NCI-H526 (cell line): ENCODE results near the gene FGF14.
"Not testable (repeated sequence)": the region's sequence is repeated elsewhere in the genome, so short reads cannot be mapped to it uniquely, and the experiment has no call there.

Experiments
- DNase-seq, 2 experiments: peaks; one replicate each; lab custom pipeline; 2025; lab: John Stamatoyannopoulos, UW

The FGF14 gene

GRCh38 chr13:101866889-101867581 lies 534.8 kb downstream of the FGF14 start:
- DNase-seq: no peak

- peak in 1 of 2 experiments; percentile 13 for DNase-seq
Measured at GRCh38 chr13:101858860-101859259, 543.0 kb downstream of the FGF14 start.

- no peak for DNase-seq
Measured at GRCh38 chr13:101846701-101847100, 555.1 kb downstream of the FGF14 start.

GRCh38 chr13:101846249-101846648 lies 555.6 kb downstream of the FGF14 start:
- DNase-seq: no peak

- peak in 1 of 2 experiments; percentile 3 for DNase-seq
Measured at GRCh38 chr13:101845245-101846020, 556.4 kb downstream of the FGF14 start.

- no peak for DNase-seq
Measured at GRCh38 chr13:101841698-101842097, 560.1 kb downstream of the FGF14 start.

GRCh38 chr13:101838323-101838722 lies 563.5 kb downstream of the FGF14 start:
- no peak for DNase-seq

- DNase-seq: not testable (repeated sequence)
Measured at GRCh38 chr13:101837778-101838177, 564.1 kb downstream of the FGF14 start.

- DNase-seq: no peak
Measured at GRCh38 chr13:101837288-101837687, 564.6 kb downstream of the FGF14 start.

- DNase-seq: no peak
Measured at GRCh38 chr13:101835920-101836319, 565.9 kb downstream of the FGF14 start.

GRCh38 chr13:101833671-101834070 lies 568.2 kb downstream of the FGF14 start:
- no peak for DNase-seq

GRCh38 chr13:101830035-101830434 lies 571.8 kb downstream of the FGF14 start:
- DNase-seq: no peak

- no peak for DNase-seq
Measured at GRCh38 chr13:101829484-101829883, 572.4 kb downstream of the FGF14 start.

GRCh38 chr13:101828119-101828518 lies 573.7 kb downstream of the FGF14 start:
- DNase-seq: no peak

- DNase-seq: no peak
Measured at GRCh38 chr13:101817898-101818297, 584.0 kb downstream of the FGF14 start.

GRCh38 chr13:101811881-101812280 lies 590.0 kb downstream of the FGF14 start:
- DNase-seq: no peak

GRCh38 chr13:101811284-101811839 lies 590.5 kb downstream of the FGF14 start:
- no peak for DNase-seq

GRCh38 chr13:101799196-101799595 lies 602.7 kb downstream of the FGF14 start:
- no peak for DNase-seq

GRCh38 chr13:101798437-101798836 lies 603.4 kb downstream of the FGF14 start:
- DNase-seq: no peak

GRCh38 chr13:101795460-101795859 lies 606.4 kb downstream of the FGF14 start:
- no peak for DNase-seq

- no peak for DNase-seq
Measured at GRCh38 chr13:101795025-101795424, 606.8 kb downstream of the FGF14 start.

GRCh38 chr13:101792189-101792588 lies 609.7 kb downstream of the FGF14 start:
- DNase-seq: no peak

- peak; percentile 5 to 65 for DNase-seq
Measured at GRCh38 chr13:101785858-101786257, 616.0 kb downstream of the FGF14 start.
